ENCODE results near the gene FXN.
"Not testable (repeated sequence)": the region's sequence is repeated elsewhere in the genome, so short reads cannot be mapped to it uniquely, and the experiment has no call there.

FXN gene

GRCh38 chr9:69071059-69071458, 35.5 kb downstream of the FXN start:
- no peak for DNase-seq

GRCh38 chr9:69073103-69073502, 37.6 kb downstream of the FXN start:
- no peak for DNase-seq

DNA sequence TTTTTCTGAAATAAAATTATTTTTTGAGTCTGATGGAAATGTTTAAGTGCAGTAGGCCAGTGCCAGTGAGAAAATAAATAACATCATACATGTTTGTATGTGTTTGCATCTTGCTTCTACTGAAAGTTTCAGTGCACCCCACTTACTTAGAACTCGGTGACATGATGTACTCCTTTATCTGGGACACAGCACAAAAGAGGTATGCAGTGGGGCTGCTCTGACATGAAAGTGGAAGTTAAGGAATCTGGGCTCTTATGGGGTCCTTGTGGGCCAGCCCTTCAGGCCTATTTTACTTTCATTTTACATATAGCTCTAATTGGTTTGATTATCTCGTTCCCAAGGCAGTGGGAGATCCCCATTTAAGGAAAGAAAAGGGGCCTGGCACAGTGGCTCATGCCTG, 39.2 kb downstream of the FXN start:
- DNase-seq: no peak

- DNase-seq: no peak
Measured at GRCh38 chr9:69076550-69076949, 41.0 kb downstream of the FXN start.

DNA sequence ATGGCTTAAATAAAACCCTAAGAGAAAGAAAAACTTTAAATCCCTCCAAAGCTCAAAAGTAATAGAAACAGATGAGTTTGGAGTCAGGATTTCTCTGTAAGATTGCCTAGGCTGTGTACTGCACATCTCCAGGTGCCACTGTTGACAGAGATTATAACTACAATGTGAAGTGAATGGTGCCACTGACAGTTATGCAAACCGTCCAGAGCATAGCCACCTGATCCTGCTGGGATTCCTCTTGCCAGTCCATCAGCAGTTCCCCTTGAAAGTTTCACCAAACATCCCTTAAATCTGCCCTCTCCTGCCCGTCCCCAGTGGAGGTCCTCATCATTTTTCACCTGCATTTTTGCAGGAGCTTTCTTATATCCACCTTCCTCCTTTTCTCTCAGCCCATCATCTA, 42.5 kb downstream of the FXN start:
- no peak for DNase-seq

DNA sequence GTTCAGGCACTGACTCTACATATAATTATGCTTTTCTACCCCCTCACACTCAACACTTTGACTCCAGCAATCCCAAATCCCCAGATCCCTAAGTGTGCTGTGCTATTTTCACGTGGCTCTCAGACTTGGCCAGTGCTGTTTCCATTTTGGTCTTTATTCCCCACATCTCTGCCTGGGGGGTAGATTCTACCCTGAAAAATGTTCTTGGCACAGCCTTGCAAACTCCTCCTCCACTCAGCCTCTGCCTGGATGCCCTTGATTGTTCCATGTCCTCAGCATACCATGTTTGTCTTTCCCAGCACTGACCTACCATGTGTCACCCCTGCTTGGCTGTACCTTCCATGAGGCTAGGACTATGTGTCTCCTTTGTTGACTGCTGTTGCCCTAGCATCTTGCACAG, 43.0 kb downstream of the FXN start:
- DNase-seq: no peak

DNA sequence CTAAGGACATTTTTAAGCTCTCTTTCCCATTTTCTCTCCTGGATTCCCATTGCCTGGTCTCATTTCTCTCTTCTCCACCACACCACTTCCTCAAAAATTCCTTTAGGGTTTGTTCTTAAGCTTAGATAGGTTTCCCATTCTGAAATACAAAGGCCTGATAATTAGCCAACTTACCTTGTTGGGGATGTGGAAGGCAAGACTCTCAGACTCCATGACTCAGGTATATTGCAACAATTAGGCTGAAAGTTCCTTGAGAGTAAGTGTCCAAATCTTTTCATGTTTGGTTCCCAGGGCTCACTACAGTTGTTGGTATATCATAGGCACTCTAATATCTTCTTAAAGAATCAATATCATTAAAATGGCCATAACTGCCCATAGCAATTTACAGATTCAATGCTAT, 43.6 kb downstream of the FXN start:
- no peak for DNase-seq

DNA sequence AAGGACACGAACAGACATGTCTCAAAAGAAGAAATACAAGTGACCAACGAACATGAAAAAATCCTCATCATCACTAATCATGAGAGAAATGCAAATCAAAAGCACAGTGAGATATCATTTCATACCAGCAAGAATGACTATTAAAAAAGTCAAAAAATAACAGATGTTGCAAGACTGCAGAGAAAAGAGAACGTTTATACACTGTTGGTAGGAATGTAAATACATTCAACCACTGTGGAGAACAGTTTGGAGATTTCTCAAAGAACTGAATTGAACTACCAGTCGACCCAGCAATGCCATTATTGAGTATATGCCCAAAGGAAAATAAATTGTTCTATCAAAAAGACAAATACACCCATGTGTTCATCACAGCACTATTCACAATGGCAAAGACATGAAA, 45.7 kb downstream of the FXN start:
- no peak for DNase-seq

- DNase-seq: no peak
Measured at GRCh38 chr9:69083321-69083720, 47.8 kb downstream of the FXN start.

DNA sequence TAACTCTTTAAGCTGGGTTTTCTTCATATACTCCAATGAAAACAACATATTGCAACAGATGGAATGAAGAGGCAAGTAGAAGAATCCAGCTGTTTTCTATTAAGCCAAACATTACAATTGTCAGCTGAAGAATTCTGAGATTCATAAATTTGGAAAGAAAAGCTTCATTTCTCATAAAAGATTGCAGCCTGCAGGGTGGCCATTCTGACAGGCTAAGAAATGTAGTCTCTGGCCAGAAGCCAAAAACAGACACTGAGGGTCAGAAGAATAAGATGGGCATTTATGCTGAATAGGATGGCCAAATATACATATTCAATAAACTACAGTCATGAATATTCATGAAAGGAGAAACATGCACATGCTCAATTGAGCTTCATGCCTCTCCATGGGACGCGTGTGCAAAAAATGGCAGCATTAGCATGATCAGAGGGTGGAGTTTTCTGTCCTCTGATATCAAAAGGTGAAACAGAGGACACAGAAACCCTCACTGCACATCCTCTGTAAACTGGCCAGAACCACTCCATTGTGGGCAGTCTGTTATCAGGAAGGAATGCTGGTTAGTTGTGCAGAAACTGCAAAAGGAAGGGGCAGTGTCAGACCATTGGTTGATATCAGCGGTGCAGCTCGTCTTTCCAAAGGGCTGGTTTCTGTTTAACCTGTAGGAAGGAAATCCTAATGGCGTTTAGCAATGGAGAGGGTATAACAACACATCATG, 50.2 kb downstream of the FXN start:
- no peak for DNase-seq

- no peak for DNase-seq
Measured at GRCh38 chr9:69086312-69086711, 50.8 kb downstream of the FXN start.

DNA sequence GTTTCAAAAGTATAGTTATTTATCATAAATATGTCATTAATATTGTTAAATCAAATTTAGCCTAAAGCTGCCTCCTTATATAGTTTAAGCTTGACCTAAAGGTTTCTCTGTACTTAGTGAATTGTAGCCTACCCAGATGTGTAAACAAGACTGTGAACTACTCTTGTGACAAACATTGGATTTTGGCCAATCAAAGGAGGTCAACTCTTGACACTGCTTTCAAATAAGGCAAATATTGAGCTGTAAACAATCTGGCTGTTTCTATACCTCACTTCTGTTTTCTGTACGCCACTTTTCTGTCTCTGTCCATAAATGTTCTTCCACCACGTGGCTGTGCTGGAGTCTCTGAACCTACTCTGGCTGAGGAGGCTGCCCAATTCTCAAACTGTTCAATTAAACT, 51.2 kb downstream of the FXN start:
- no peak for DNase-seq

GRCh38 chr9:69089082-69089481, 53.5 kb downstream of the FXN start:
- no peak for DNase-seq

- DNase-seq: no peak
Measured at GRCh38 chr9:69089491-69089890, 53.9 kb downstream of the FXN start.

DNA sequence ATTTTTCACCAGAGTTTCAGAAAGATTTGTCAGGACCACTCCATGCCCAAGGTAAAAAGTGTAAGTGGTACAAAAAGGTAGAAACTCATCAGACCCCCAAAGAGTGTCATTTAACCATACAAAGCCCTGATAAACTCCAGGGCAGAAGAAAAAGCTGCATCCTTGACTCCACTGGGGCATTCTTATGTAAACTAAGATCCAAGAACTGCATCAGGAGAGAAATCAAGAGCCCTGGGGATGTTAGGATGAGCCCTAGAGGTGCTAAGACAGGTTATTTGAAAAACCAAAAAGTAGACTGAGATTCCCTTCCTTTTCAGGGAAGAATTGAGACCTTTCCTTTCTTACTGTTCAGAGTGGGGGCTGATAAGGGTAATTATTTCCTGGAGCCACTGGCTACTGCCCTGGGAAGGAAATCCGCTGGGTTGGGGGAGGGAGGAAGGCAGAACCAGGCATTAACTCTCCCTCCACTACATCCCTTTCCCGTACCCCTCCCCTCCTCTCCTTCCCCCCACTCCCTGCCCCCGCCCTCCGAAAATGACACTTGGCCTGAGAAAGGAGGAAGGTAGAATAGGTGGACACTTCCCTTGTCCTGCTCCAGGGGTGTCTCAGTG, 54.7 kb downstream of the FXN start:
- DNase-seq: no peak

DNA sequence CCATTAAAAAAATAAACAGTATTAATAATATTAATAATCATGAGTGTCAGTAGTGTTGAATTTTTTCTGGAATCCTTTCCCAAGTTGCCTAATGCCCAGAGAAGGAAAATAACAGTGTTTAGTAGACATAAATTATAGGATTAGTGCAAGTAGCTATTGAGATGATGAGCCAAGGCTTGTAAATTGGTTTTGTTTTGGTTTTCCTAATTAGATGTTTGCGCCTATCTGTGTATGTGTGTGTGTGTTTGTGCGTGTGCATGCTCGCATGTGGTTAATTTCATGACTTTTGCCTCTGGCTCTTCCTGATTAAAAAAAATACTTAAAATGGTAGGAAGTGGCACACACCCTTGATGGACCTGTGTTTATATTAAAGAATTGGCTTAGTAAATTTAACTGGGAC, 55.4 kb downstream of the FXN start:
- no peak for DNase-seq

DNA sequence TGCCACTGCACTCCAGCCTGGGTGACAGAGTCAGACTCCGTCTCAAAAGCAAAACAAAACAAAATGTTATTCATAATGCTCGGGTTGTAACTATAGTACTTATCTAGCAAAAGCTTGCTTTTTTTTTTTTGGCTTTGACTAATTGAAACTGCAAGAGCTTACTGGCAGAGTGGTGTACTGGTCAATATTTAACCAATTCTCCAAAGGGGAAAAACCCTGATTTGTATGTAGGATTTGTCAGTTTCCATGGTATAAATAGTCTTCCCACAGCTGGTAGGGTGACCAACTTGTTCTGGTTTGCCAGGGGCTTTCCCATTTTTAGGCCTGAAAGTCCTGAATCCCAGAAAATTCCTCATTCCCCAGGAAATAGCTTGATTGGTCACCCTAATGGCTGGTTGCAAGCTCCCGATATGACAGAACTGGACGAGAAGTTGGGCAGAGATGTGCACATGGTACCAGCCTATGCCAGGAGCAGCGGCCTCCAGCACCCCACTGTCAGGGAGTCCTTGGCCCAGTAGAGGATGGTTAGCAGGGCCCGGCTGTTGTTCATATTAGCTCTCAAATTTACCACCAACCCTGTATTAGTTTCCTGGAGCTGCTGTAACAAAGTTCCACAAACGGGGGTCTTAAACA, 58.0 kb downstream of the FXN start:
- DNase-seq: no peak

DNA sequence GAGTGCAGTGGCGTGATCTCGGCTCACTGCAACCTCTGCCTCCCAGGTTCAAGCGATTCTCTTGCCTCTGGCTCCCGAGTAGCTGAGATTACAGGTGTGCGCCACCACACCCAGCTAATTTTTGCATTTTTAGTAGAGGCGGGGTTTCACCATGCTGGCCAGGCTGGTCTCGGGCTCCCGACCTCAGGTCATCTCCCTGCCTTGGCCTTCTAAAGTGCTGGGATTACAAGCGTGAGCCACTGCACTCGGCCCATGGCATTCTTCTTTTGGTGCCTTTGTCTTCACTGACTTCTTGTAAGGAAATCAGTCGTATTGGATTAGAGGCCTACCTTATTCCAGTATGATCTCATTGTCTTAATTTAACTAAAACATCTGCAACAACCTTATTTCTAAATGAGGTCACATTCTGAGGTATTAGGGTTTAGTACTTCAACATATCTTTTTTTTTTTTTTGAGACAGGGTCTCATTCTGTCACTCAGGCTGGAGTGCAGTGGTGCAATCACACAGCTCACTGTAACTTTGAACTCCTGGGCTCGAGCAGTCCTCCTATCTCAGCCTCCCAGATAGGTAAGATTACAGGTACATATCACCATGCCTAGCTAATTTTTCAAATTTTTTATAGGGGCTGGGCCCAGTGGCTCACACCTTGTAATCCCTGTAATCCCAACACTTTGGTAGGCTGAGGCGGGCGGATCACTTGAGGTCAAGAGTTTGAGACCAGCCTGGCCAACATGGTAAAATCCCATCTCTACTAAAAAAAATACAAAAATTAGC, 59.0 kb downstream of the FXN start:
- DNase-seq: not testable (repeated sequence)

- DNase-seq: no peak
Measured at GRCh38 chr9:69097064-69097463, 61.5 kb downstream of the FXN start.

DNA sequence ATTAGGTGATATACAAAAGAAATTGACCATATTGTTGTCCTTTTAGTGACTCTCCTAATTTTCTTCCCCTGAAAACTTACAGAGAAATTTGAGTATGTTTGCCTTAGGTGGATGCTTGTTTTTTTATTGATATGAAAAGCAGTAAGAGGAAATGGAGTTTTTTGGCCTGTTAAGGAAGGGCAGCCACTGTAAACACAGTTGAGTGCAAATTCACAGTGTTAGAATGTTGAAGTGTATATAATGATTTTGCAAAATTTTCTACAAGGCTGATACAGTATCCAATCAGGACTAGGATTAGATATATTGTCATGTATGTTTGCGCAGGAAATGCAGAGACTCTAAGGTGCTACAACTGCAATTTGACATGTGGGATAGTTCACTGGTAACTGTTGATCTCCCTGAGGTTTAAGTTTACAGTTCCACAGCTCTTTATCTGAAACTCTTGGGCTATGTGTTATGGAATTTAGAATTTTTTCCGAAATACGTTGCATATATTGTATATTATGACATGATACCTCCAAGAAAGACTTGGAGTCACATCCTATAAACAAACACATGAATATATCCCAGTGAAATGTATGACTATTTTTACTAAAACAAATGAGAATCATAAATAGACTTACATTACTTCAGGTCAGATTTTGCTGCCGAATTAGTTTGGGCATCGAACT, 62.5 kb downstream of the FXN start:
- DNase-seq: no peak

DNA sequence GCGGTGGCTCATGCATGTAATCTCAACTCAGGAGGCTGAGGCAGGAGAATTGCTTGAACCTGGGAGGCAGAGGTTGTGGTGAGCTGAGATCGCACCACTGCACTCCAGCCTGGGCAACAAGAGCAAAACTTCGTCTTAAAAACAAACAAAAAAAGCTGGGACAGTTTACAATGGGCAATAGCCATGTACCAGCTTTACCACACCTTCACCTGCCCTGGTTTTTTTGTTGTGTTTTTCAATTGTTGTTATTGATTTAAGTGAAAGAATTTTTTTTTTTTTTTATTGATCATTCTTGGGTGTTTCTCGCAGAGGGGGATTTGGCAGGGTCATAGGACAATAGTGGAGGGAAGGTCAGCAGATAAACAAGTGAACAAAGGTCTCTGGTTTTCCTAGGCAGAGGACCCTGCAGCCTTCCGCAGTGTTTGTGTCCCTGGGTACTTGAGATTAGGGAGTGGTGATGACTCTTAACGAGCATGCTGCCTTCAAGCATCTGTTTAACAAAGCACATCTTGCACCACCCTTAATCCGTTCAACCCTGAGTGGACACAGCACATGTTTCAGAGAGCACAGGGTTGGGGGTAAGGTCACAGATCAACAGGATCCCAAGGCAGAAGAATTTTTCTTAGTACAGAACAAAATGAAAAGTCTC, 67.9 kb downstream of the FXN start:
- DNase-seq: not testable (repeated sequence)

DNA sequence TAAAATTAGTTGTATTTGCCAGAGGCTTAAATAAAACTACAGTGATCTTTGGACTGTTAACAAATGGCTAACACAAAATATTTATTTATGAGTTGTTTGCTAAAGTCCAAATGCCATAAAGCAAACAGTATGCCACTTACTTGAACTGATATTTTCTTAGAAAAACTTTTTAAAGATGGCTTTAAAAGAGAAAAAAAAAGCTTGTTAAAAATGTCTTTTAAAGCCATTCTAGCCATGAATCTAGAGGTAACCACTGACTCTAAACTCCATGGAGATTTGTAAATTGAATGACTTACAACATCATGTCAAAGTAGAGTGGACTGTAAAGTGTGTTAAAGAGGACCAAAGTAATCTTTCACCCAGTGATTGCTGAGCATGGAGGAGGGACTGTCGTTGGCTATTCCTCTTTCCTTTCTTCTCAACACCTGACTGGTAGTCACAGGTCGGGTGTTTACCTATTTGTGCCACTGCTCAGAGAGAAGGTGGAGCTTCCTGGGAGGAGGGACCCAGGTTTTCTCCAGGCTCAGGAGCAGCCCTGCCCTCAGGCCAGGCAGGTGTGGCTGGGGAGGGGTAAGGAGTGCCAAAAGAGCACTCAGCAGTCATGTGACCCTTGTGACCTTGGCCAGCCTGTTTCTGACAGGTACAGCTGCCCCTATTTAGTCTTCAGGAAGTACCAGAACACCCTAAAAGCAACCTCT, 69.4 kb downstream of the FXN start:
- no peak for DNase-seq
